HEK293T (cell line): ENCODE results near the gene TMEM97.

Experiments used
- CTCF ChIA-PET: fragments of 350-600 bp; formaldehyde crosslinking; extraction: SDS; loops from one replicate; lab custom pipeline; 2021; ENCODE audit warnings: antibody characterized with exemption, inconsistent platforms; lab: Yijun Ruan, JAX
- POLR2A ChIA-PET: fragments of 350-600 bp; formaldehyde crosslinking; extraction: SDS; loops from one replicate; lab custom pipeline; 2020; ENCODE audit warnings: antibody characterized with exemption, inconsistent platforms; lab: Yijun Ruan, JAX
- DNase-seq: peaks from one replicate; pipeline ENCODE4 v3.0.0; 2012; ENCODE audit warnings: mixed read lengths; ENCODE audit errors: extremely low spot score
- ARNT ChIP-seq: fragments of 450-650 bp; IDR thresholded peaks from 2 replicates; pipeline ENCODE4 v1.6.1; 2017; ENCODE audit warnings: mild to moderate bottlenecking
- BHLHE40 ChIP-seq: fragments of 450-650 bp; IDR thresholded peaks from 2 replicates; pipeline ENCODE4 v1.6.1; 2016; ENCODE audit warnings: mild to moderate bottlenecking, moderate library complexity, borderline replicate concordance
- CTBP1 ChIP-seq: fragments of 450-650 bp; IDR thresholded peaks from 2 replicates; pipeline ENCODE4 v1.6.1; 2016; ENCODE audit warnings: borderline replicate concordance
- ELF4 ChIP-seq: fragments of 450-650 bp; IDR thresholded peaks from 2 replicates; pipeline ENCODE4 v1.6.1; 2017; ENCODE audit warnings: antibody characterized with exemption
- FOXA1 ChIP-seq: fragments of 450-650 bp; IDR thresholded peaks from 2 replicates; pipeline ENCODE4 v1.6.1; 2016; ENCODE audit warnings: mild to moderate bottlenecking
- FOXK2 ChIP-seq: fragments of 450-650 bp; IDR thresholded peaks from 2 replicates; pipeline ENCODE4 v1.6.1; 2016; ENCODE audit warnings: mild to moderate bottlenecking
- FOXM1 ChIP-seq: fragments of 450-650 bp; IDR thresholded peaks from 2 replicates; pipeline ENCODE4 v1.6.1; 2017; ENCODE audit warnings: mild to moderate bottlenecking, borderline replicate concordance
- HDGF ChIP-seq: fragments of 450-650 bp; IDR thresholded peaks from 2 replicates; pipeline ENCODE4 v1.6.1; 2017; ENCODE audit warnings: antibody characterized with exemption, borderline replicate concordance
- L3MBTL2 ChIP-seq: fragments of 450-650 bp; conservative IDR thresholded peaks from 2 replicates; pipeline ENCODE4 v1.6.1; 2016; ENCODE audit warnings: mild to moderate bottlenecking
- LEF1 ChIP-seq: fragments of 450-650 bp; IDR thresholded peaks from 2 replicates; pipeline ENCODE4 v1.6.1; 2017; ENCODE audit warnings: mild to moderate bottlenecking, borderline replicate concordance
- NFRKB ChIP-seq: fragments of 450-650 bp; IDR thresholded peaks from 2 replicates; pipeline ENCODE4 v1.6.1; 2016; ENCODE audit warnings: mild to moderate bottlenecking, moderate library complexity
- SP1 ChIP-seq: fragments of 450-650 bp; IDR thresholded peaks from 2 replicates; pipeline ENCODE4 v1.6.1; 2017
- SUZ12 ChIP-seq: fragments of 450-650 bp; IDR thresholded peaks from 2 replicates; pipeline ENCODE4 v1.6.1; 2016; ENCODE audit warnings: mild to moderate bottlenecking
- TARDBP ChIP-seq: fragments of 450-650 bp; IDR thresholded peaks from 2 replicates; pipeline ENCODE4 v1.6.1; 2016
- ZNF384 ChIP-seq: fragments of 450-650 bp; IDR thresholded peaks from 2 replicates; pipeline ENCODE4 v1.6.1; 2016
- TF ChIP-seq, protein P1 (sequence below): fragments of 450-650 bp; IDR thresholded peaks from 2 replicates; pipeline ENCODE4 v1.6.1; 2016

TMEM97 gene

GRCh38 chr17:28363186-28363585 is 44.2 kb downstream of the TMEM97 start:
- TF ChIP-seq SUZ12 (no peak), LEF1 (no peak), ARNT (no peak), NFRKB (no peak), L3MBTL2 (no peak), ZNF384 (no peak), HDGF (no peak), FOXK2 (no peak)
- ChIA-PET POLR2A (no interaction called here), CTCF (no interaction called here)
- no peak for DNase-seq

DNA sequence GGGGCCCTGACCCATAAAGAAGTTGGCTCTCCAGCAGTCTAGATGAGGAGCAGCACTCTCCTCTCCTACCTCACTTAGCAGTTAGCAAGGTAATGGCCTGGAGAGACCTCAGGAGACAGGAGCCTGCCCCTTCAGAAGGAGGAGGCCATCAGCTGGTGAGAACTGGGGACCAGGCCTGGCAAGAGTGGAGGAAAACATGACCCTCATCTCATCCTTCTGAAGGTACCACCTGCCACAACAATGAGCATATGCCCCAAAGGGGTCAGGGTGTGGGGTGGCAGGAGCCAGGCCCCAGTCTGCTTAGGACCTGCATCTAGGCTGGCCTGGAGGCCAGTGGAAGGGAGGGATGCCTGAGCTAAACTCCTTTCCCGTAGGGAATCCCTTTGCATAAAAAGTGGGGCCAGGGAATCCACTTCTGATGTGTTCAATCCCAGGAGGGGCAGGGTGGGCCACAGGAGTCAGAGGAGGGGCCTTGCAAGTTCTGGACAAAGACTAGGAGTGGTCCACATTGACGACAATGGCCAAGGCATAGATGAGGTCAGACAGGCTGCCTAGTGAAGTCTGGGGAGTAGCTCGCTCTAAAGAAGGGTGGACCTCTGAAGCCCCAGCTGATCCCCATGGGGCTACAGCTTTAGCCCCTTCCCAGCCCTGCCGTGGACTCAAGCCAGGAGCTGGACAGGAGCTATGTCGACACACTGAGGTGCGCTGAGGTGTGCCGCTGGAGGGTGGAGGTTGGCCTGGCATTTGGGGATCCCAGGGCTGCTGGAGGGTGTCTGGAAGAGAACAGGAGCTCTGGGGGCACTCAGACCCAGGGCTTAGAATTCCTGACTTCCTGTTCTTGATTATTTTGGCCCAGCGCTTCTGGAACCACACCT is 45.0 kb downstream of the TMEM97 start:
- POLR2A ChIA-PET, result interaction anchor here (1.8 kb wide), 1 partner anchor 28 kb away, joined by 8 read pairs; the partner anchor contains the start of genes IFT20 and TNFAIP1
- TF ChIP-seq ELF4, result no peak
- TF ChIP-seq SUZ12, result no peak
- TF ChIP-seq SP1, result no peak
- TF ChIP-seq FOXK2, result no peak
- no peak for TF ChIP-seq L3MBTL2
- TF ChIP-seq LEF1, result no peak
- no peak for TF ChIP-seq CTBP1
- TF ChIP-seq BHLHE40, result no peak
- no peak for TF ChIP-seq ARNT
- TF ChIP-seq ZNF384, result no peak
- TF ChIP-seq TARDBP, result no peak
- no peak for DNase-seq
- CTCF ChIA-PET, result no interaction called here

DNA sequence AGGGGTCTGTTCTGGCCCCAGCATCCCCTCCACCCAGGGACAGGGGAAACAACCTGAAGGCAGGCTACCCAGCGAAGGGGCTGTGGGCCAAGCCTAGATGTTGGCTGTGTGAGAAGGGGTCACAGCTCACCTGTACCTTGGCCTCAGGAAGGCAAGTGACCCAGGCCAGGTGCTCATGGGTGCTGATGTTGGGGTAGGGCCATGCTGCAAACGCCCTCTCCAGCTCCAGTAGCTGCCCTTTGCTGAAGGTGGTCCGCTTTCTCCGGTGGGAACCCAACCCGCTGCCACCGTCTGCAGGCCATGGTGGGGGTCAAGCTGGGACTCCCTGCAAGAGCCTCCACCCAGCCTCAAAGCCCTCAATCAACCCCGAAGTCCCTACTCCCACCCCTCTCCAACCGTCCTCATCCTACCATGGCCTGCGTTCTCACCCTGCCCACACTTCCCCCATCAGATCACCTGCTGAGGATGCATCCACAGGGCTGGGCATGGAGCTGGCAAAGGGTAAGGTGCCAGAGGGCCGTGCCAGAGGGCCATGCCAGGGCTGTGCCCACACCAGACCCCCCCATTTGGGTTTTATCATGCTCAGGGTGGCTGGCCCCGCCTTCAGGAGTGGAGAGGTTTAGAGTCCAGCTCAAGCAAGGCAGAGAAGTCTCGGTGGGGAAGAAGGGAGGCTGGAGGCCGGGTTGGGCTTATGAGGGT is 45.8 kb downstream of the TMEM97 start, which contains the start of gene SEBOX:
Gene SEBOX (minus strand): TSS at position 535 of the 699 bp plus-strand sequence. CDS start 48 bp downstream, at position 487.
- TF ChIP-seq, protein P1, sequence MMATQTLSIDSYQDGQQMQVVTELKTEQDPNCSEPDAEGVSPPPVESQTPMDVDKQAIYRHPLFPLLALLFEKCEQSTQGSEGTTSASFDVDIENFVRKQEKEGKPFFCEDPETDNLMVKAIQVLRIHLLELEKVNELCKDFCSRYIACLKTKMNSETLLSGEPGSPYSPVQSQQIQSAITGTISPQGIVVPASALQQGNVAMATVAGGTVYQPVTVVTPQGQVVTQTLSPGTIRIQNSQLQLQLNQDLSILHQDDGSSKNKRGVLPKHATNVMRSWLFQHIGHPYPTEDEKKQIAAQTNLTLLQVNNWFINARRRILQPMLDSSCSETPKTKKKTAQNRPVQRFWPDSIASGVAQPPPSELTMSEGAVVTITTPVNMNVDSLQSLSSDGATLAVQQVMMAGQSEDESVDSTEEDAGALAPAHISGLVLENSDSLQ, result no peak
- TF ChIP-seq BHLHE40, result no peak
- CTCF ChIA-PET, result interaction anchor here (0.6 kb wide), 1 partner anchor 73 kb away, joined by 3 read pairs; no protein-coding TSS in a partner anchor
- POLR2A ChIA-PET, result interaction anchor here (1.8 kb wide), 1 partner anchor 29 kb away, joined by 8 read pairs; the partner anchor contains the start of genes IFT20 and TNFAIP1
- no peak for DNase-seq

- TF ChIP-seq FOXK2 (no peak), HDGF (no peak), ARNT (no peak), ELF4 (no peak), L3MBTL2 (no peak), BHLHE40 (no peak)
- TF ChIP-seq, protein P1, result no peak
- CTCF ChIA-PET, result interaction anchor here (0.6 kb wide), 1 partner anchor 73 kb away, joined by 3 read pairs; no protein-coding TSS in a partner anchor
- DNase-seq, result no peak
- POLR2A ChIA-PET, result no interaction called here
Observed at GRCh38 chr17:28365487-28365886, 46.5 kb downstream of the TMEM97 start.

DNA sequence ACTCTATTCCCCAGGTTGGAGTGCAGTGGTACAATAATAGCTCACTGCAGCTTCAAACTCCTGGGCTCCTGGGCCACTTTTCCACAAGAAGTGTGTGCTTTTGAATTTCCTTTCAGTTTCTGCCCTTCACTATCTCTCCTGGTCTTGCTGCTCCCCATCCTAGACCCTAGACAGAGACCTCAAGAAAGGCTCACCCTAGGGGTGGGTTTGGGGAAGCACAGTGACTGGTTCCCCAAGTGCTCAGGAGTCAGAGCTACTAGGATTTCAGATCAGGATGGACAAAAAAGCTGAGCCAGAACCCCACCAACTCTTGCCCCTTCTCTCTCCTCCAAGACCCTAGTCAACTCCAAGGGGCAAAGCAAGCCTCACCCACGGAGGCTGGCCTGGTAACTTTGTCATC is 47.6 kb downstream of the TMEM97 start:
- DNase-seq, result no peak
- no peak for TF ChIP-seq SP1
- no peak for TF ChIP-seq ZNF384
- no peak for TF ChIP-seq BHLHE40
- TF ChIP-seq TARDBP, result no peak
- no peak for TF ChIP-seq FOXA1
- no peak for TF ChIP-seq FOXM1
- TF ChIP-seq LEF1, result no peak
- TF ChIP-seq HDGF, result no peak
- no peak for TF ChIP-seq ELF4
- TF ChIP-seq ARNT, result no peak
- TF ChIP-seq, protein P1, result no peak
- TF ChIP-seq NFRKB, result no peak
- CTCF ChIA-PET, result interaction anchor here (0.6 to 1.8 kb wide), 2 partner anchors 9 to 31 kb away, joined by 3 to 6 read pairs; partner anchors contain the start of genes IFT20, POLDIP2 and TNFAIP1
- POLR2A ChIA-PET, result interaction anchor here (0.8 to 6.4 kb wide), 4 partner anchors 9 to 34 kb away, joined by 3 to 64 read pairs (median 3); partner anchors contain the start of genes IFT20, POLDIP2 and TNFAIP1

DNA sequence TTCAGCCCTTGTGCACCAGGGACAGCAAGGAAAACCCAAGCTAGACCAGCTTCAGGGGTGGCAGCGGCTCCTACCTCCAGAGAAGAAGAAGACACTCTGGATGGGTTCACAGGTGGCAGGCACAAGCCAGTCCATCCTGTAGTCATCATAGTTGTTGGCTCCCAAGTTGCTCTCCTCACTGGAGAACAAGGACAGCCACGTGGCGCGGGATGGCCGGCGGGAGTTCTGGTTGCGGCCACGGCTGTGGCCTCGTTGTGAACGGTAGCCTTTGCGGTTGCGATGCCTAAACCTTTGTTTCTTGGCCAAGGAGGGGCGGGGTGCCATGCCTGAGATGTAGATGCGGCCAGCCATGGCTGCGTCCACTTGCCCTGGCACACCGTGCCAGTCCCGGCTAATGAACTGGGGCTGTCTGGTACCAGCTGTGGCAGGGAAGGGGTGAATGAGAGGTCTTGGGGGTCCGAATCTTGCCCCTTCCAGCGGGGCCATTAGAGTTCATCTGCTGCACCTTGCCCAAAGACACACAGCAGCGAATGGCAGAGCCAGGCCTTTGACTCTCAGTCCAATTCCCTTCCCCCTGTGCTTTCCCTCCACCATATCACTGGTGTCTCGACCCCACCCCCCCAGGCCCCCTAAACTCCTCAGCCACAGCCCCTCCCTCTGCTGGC is 48.8 kb downstream of the TMEM97 start:
- CTCF ChIA-PET, result interaction anchor here (1.8 kb wide), 1 partner anchor 10 kb away, joined by 6 read pairs; the partner anchor contains the start of gene POLDIP2
- POLR2A ChIA-PET, result interaction anchor here (1.0 to 6.4 kb wide), 3 partner anchors 10 to 38 kb away, joined by 3 to 64 read pairs (median 4); partner anchors contain the start of genes POLDIP2 and TNFAIP1
- DNase-seq, result no peak
- TF ChIP-seq ARNT, result no peak
- no peak for TF ChIP-seq NFRKB
- TF ChIP-seq, protein P1, result no peak
- no peak for TF ChIP-seq BHLHE40
- no peak for TF ChIP-seq CTBP1
- no peak for TF ChIP-seq HDGF
- no peak for TF ChIP-seq ZNF384
- no peak for TF ChIP-seq TARDBP
- TF ChIP-seq ELF4, result no peak
- no peak for TF ChIP-seq FOXA1
- no peak for TF ChIP-seq SUZ12
- TF ChIP-seq LEF1, result no peak
- TF ChIP-seq FOXK2, result no peak
- TF ChIP-seq L3MBTL2, result no peak
- no peak for TF ChIP-seq SP1
- TF ChIP-seq FOXM1, result no peak
